Effector memory CD8-positive, alpha-beta T cell (primary cell): Measurements from ENCODE around the gene SFXN2.
"Not testable (repeated sequence)": the region's sequence is repeated elsewhere in the genome, so short reads cannot be mapped to it uniquely, and the experiment has no call there.

Experiments used
- ATAC-seq: fragments of 150-1000 bp; cut with Tn5 transposase; replicated peaks from 2 replicates; pipeline ENCODE4 v1.10.0; 2021; ENCODE audit warnings: mild to moderate bottlenecking, moderate library complexity
- DNase-seq, 3 experiments: peaks; one replicate each; pipeline ENCODE4 v3.0.0; 2021
- H3K27ac Mint-ChIP-seq, 2 donors: one replicate each; pipeline ENCODE4 v1.8.0; 2022; ENCODE audit warnings: mild to moderate bottlenecking in 2 of 2, mixed read lengths in 2 of 2, moderate library complexity in 2 of 2
- H3K27me3 Mint-ChIP-seq, 2 donors: one replicate each; pipeline ENCODE4 v1.8.0; 2022; ENCODE audit warnings: mixed read lengths in 2 of 2
- H3K36me3 Mint-ChIP-seq: one replicate; pipeline ENCODE4 v1.8.0; 2022; ENCODE audit warnings: mild to moderate bottlenecking, moderate library complexity, mixed read lengths; ENCODE audit not compliant: insufficient read depth
- H3K4me1 Mint-ChIP-seq, 2 donors: one replicate each; pipeline ENCODE4 v1.8.0; 2022; ENCODE audit warnings: low read depth in 2 of 2, mixed read lengths in 2 of 2
- H3K4me3 Mint-ChIP-seq, 2 donors: one replicate each; pipeline ENCODE4 v1.8.0; 2022; ENCODE audit warnings: mild to moderate bottlenecking in 2 of 2, mixed read lengths in 2 of 2, moderate library complexity in 2 of 2
- H3K9me3 Mint-ChIP-seq, 2 donors: one replicate each; pipeline ENCODE4 v1.8.0; 2022; ENCODE audit warnings: mixed read lengths in 2 of 2

The SFXN2 gene

DNA sequence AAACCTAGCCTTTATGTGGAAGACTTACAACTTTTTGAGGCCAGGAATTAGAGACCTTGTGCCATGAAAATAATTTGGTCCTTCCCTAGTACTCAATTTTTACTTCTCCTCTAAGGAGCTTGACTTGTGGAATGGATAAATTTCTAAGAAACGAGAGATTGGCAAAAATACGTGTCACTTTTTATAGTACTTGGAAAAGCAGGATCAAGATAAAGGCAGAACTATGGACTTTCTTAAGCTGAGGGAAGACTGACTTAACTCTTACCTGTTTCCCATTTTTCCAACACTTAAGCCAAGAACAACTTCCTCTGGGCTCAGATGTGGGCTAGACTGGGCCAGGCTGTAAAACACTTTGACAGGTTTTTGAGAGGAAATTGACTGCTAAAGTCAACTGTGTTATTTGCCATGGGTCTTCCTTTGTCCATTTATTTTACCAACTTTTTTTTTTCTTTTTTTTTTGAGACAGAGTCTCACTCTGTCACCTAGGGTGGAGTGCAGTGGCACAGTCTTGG lies 27.3 kb downstream of the SFXN2 start:
- DNase-seq (no peak), ATAC-seq (no peak)
- H3K27ac Mint-ChIP-seq = no peak overlapping the region
- no peak overlapping the region for H3K4me3 Mint-ChIP-seq
- no peaks in the 10 kb centered on the region for H3K27me3 Mint-ChIP-seq
- H3K36me3 Mint-ChIP-seq = peaks cover 8% of the 10 kb centered on the region
- H3K4me1 Mint-ChIP-seq = peaks cover 26 to 36% of the 10 kb centered on the region in 2 donors
- peaks cover 4 to 8% of the 10 kb centered on the region in 2 donors for H3K9me3 Mint-ChIP-seq

DNA sequence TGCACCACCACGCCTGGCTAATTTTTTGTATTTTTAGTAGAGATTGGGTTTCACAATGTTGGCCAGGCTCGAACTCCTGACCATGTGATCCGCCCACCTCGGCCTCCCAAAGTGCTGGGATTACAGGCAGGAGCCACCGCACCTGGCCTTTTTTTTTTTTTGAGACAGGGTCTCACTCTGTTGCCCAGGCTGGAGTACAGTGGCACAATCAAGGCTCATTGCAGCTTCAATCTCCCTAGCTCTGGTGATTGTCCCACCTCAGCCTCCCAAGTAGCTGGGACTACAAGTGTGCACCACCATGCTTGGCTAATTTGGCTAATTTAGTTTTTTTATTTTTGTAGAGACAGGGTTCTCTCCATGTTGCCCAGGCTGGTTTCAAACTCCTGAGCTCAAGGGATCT lies 27.9 kb downstream of the SFXN2 start:
- Mint-ChIP-seq H3K4me1 (peaks cover 26 to 38% of the 10 kb centered on the region in 2 donors), H3K27ac (peak overlapping the region in 1 of 2 donors; percentile 2)

DNA sequence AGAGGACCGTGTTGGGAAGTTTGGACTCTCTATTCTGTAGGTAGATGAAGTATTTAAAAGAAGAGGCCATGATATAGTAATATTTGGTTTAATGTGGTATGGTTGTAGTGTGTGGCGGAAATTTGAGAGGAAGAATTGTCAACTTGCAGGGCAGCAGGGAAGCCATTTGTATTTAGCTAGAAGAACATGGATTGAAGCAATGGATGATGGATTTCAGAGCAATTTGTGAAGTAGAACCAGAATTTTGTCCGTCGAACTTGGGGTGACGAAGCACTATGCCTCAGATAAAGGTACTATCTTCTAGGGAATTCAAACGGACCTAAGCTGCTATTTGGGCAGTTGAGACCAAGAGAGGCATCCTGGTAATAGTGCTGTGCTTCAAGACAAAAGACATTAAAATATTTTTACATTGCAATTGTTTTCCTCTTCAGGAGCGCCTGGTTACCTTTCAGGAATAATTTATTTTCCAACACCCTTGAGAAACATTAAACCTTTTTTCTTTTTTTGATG lies 28.7 kb downstream of the SFXN2 start:
- no peak for ATAC-seq

More for the DNA sequence above, 27.9 kb downstream of the SFXN2 start:
- H3K4me3 Mint-ChIP-seq = peak overlapping the region in 1 of 2 donors; percentile 93
- not testable (repeated sequence) for H3K27me3 Mint-ChIP-seq, ATAC-seq, DNase-seq, H3K9me3 Mint-ChIP-seq
- peaks cover 11% of the 10 kb centered on the region for H3K36me3 Mint-ChIP-seq

DNA sequence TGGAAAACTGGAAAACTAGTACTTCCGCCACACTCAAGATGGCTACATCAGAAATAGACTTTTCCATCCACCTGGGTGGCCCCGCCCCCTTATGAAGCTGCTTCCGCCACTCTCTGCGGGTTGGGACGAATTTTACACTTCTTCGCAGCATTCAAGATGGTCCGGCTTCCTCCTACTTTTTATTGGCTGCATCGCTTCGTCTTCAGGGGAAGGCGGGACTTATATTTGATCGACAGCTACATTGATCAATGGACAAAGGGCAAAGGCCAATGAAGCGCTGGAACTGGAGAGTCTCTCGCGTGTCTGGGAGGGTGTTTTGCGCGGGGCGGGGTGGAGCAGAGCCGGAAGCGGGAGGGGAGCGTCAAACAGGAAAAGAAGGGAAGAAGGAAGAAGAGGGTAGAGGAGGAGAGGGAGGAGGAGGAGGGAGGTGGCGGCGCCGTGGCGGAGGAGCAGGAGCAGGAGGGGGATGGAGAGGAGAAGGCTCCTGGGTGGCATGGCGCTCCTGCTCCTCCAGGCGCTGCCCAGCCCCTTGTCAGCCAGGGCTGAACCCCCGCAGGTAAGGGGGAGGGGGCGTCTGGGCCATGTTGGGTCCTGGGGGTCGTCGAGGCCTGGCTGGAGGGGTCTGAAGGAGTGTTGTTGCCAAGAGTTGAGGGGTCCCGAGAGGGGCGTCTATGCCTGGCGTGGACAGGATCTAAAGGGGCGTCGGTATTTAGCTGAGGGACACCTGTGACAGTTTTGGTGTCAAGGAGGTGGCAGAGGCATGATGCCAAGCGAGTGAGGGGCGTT lies 29.3 kb downstream of the SFXN2 start, which contains the start of gene WBP1L:
WBP1L (plus strand) TSS at position 361 of the 786 bp plus-strand sequence; CDS start at position 467, 106 bp downstream.
- H3K27me3 Mint-ChIP-seq = no peaks in the 10 kb centered on the region
- peak within 1 kb of the TSS; percentile 81 to 93 for H3K4me3 Mint-ChIP-seq
- peak; percentile 95 for ATAC-seq
- peaks cover 11% of the 10 kb centered on the region for H3K36me3 Mint-ChIP-seq
- H3K4me1 Mint-ChIP-seq = peaks cover 31 to 45% of the 10 kb centered on the region in 2 donors
- H3K27ac Mint-ChIP-seq = peak within 1 kb of the TSS; percentile 85 to 92
- peaks cover 4 to 8% of the 10 kb centered on the region in 2 donors for H3K9me3 Mint-ChIP-seq
- peak; percentile 95 to 98 (median 96) for DNase-seq

More for the DNA sequence above, 28.7 kb downstream of the SFXN2 start:
- H3K4me1 Mint-ChIP-seq = peaks cover 26 to 39% of the 10 kb centered on the region in 2 donors
- H3K27me3 Mint-ChIP-seq = no peaks in the 10 kb centered on the region
- peaks cover 4 to 8% of the 10 kb centered on the region in 2 donors for H3K9me3 Mint-ChIP-seq
- peaks cover 11% of the 10 kb centered on the region for H3K36me3 Mint-ChIP-seq
- no peak for DNase-seq
- H3K27ac Mint-ChIP-seq = peak overlapping the region; percentile 85 to 92
- H3K4me3 Mint-ChIP-seq = peak overlapping the region; percentile 81 to 93

DNA sequence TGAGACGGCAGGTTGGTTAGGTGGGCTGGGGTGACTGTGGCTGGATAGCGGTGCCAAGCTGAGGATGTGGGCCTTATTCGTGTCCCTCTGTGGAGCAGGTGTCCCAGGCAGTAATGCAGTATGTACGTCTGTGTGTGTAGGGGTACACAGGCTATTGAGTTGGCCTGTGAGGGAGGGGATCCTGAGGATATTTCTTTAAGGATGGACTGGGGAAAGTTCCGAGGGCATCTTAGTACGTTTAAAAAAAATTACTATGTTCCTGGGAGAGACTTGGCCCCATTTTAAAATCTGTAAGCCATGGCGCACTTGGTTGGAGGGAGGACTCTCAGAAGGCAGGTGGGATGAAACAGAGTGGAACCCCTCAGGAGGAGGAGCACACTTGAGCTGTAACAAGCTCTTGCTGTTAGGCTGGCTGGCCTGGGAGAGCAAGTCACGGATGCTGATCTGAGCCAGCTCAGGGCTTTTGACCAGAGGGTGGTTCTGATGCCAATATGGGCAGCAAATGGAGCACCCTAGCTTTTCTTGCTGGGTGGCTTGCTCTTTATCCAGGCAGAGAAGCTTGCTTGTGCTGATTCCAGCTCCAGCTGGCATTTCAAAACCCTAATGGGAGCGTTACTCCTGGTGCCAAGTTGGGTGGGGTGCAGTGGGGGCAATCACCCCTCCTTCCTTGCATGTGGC lies 30.1 kb downstream of the SFXN2 start:
- DNase-seq (peak in 1 of 3 experiments; percentile 2), ATAC-seq (peak; percentile 24)
- peaks cover 32 to 47% of the 10 kb centered on the region in 2 donors for H3K4me1 Mint-ChIP-seq
- H3K4me3 Mint-ChIP-seq = peak overlapping the region; percentile 81 to 93
- no peaks in the 10 kb centered on the region for H3K27me3 Mint-ChIP-seq
- peak overlapping the region; percentile 85 to 92 for H3K27ac Mint-ChIP-seq
- peaks cover 11% of the 10 kb centered on the region for H3K36me3 Mint-ChIP-seq
- peaks cover 4 to 8% of the 10 kb centered on the region in 2 donors for H3K9me3 Mint-ChIP-seq

DNA sequence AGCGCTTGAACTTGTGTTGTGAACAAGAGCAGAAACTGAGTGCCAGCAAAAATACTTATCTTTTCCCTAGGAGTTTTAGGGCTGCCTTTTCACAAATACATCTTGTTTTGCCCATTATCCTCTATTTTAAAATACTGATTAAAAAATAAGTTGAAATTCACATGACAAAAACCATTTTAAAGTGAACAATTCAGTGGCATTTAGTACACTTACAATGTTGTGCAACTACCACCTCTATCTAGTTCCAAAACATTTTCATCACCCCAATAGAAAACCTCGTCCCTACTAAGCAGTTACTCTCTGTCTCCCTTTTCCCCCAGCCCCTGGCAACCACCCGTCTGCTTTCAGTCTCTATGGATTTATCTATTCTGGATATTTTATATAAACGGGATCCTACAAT lies 30.7 kb downstream of the SFXN2 start:
- peak overlapping the region in 1 of 2 donors; percentile 77 for H3K27ac Mint-ChIP-seq

DNA sequence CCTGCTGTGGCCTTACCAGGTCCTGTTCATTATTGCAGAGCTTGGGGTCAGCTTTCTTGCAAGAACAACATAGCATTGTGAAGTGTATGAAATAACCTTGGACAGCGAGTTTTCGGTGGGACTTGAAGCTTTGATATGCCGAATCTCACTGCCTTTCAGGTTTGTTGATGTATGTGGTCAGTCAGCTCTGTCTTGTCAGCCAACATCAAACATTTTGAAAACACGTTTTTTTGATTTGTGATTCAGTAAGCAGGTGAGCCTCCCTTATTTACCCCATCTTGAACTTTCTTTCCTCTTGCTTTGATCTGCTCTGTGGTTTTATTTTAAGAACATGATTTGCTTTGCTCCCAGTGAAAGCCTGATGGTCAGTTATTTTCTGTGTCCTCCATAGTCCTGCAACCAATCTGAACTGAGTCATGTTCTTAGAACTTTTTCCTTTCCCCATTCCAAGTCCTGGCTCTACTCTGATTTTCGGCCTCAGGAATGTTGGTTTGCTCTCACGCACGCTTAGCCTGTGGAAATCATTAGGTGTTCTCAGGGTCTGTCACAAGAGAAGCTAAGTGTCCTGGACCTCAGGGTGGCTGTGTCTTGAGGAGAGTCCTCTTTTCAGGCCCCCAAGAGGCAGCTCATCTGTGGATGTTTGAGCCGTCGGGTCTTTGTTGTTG lies 38.0 kb downstream of the SFXN2 start:
- peaks cover 33 to 48% of the 10 kb centered on the region in 2 donors for H3K4me1 Mint-ChIP-seq
- H3K4me3 Mint-ChIP-seq = no peak overlapping the region
- H3K27me3 Mint-ChIP-seq = no peaks in the 10 kb centered on the region
- peak overlapping the region; percentile 46 to 75 for H3K27ac Mint-ChIP-seq
- DNase-seq (no peak), ATAC-seq (no peak)
- H3K36me3 Mint-ChIP-seq = peaks cover 11% of the 10 kb centered on the region
- H3K9me3 Mint-ChIP-seq = no peaks in the 10 kb centered on the region

More for the DNA sequence above, 30.7 kb downstream of the SFXN2 start:
- H3K9me3 Mint-ChIP-seq = peaks cover 4 to 8% of the 10 kb centered on the region in 2 donors
- H3K36me3 Mint-ChIP-seq = peaks cover 11% of the 10 kb centered on the region
- no peak for DNase-seq
- ATAC-seq = no peak
- H3K4me3 Mint-ChIP-seq = peak overlapping the region; percentile 81 to 93
- peaks cover 32 to 47% of the 10 kb centered on the region in 2 donors for H3K4me1 Mint-ChIP-seq
- no peaks in the 10 kb centered on the region for H3K27me3 Mint-ChIP-seq

DNA sequence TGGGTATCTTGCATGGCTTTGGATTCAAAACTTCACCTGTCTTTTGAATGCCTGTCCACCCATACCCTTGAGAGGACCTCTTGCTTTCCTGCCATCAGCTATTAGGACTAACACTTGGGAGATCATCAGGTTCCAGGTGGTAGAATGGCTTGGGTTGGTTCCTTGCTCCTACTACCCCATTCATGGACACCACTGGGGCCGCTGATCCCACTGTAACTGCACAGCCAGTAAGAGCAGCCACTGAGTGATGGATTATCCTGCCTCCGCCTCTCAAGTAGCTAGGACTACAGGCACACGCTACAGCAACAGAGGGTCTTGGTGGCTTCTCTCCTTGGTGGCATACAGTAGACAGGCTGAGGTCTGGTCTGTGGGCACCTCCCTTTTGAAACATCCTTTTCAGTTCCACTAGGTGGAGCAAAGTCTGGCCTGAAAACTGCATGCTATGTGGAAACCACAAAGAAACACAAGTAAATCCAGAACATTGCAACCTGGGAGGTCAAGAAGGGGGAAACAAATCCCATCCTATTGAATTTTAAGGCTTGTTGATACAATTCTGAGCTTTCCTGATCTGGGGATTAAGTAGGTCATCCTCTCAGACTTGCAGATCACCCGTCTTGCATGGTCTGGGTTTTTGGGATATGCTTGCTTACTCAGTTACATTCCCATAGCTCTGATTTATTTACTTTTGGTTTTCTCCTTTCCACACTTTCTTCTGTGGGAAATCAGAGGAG lies 38.7 kb downstream of the SFXN2 start:
- peaks cover 14% of the 10 kb centered on the region for H3K36me3 Mint-ChIP-seq
- H3K27ac Mint-ChIP-seq = peak overlapping the region; percentile 46 to 75
- peaks cover 33 to 50% of the 10 kb centered on the region in 2 donors for H3K4me1 Mint-ChIP-seq
- H3K27me3 Mint-ChIP-seq = no peaks in the 10 kb centered on the region
- H3K4me3 Mint-ChIP-seq = no peak overlapping the region
- H3K9me3 Mint-ChIP-seq = no peaks in the 10 kb centered on the region
- no peak for DNase-seq
- peak; percentile 65 for ATAC-seq

DNA sequence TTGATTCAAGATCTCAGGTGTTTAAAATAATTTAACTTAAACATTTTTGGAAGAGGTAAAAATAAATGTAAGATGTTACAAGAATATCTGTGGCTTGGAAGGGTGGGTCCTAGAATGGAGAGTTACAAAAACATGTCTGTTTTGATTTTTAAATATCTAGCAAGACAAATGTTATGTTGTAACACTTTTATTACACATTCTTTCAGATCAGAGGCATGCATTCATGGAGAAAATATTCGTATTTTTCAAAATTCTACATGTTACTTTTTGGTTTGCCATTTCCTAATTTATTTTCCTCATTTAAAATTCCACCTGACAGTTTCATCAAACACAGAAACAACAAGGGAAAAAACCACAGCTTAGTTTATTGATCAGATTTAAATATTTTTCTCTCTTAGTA lies 39.3 kb downstream of the SFXN2 start:
- Mint-ChIP-seq H3K4me3 (no peak overlapping the region), H3K4me1 (peaks cover 33 to 50% of the 10 kb centered on the region in 2 donors)
- ATAC-seq = no peak

DNA sequence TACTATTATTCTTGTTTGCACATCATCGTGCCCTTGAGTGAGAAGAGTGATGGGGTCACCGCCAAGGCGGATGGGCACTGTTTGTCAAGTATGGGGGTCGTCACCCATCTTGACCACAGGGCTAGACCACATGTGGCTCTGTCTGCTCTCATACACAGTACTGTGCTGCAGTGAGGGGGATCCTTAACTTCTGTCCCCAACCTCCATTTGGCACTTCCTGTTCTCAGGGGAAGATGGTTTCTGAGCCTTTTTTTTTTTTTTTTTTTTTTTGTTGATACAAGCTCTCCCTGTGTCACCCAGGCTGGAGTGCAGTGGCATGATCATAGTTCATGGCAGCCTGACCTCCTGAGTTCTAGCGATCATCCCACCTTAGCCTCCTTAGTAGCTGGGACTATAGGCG lies 42.9 kb downstream of the SFXN2 start:
- peaks cover 9% of the 10 kb centered on the region for H3K36me3 Mint-ChIP-seq
- H3K4me1 Mint-ChIP-seq = peaks cover 35 to 45% of the 10 kb centered on the region in 2 donors
- ATAC-seq (no peak), DNase-seq (no peak)
- no peak overlapping the region for H3K4me3 Mint-ChIP-seq
- H3K9me3 Mint-ChIP-seq = no peaks in the 10 kb centered on the region
- peak overlapping the region in 1 of 2 donors; percentile 44 for H3K27ac Mint-ChIP-seq
- H3K27me3 Mint-ChIP-seq = no peaks in the 10 kb centered on the region

More for the DNA sequence above, 39.3 kb downstream of the SFXN2 start:
- no peaks in the 10 kb centered on the region for H3K27me3 Mint-ChIP-seq
- no peaks in the 10 kb centered on the region for H3K9me3 Mint-ChIP-seq
- peaks cover 14% of the 10 kb centered on the region for H3K36me3 Mint-ChIP-seq
- DNase-seq = no peak
- H3K27ac Mint-ChIP-seq = peak overlapping the region; percentile 46 to 75

DNA sequence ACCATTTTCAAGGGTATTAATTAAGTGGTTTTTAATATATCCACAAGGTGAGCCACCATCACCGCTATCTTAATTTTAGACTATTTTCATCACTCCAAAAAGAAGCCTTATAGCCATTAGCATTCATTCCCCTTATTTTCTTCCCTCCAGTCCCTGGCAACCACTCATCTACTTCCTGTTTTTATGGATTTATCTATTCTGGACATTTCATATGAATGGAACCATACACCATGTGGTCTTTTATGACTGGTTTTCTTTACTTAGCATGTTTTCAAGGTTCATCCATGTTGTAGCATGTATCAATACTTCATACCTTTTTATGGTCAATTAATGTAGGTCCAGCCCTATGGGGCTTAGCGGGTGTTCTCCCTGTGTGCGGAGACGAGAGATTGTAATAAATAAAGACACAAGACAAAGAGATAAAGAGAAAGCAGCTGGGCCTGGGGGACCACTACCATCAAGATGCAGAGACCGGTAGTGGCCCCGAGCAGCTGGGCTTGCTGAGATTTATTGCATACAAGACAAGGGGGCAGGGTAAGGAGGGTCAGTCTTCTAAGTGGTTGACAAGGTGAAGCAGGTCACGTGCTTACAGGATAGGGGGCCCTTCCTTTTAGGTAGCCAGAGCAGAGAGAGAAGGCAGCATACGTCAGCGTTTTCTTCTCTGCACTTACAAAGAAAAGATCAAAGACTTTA lies 44.0 kb downstream of the SFXN2 start:
- no peaks in the 10 kb centered on the region for H3K27me3 Mint-ChIP-seq
- H3K9me3 Mint-ChIP-seq = no peaks in the 10 kb centered on the region
- no peak for ATAC-seq
- H3K4me1 Mint-ChIP-seq = peaks cover 26 to 41% of the 10 kb centered on the region in 2 donors
- peaks cover 15% of the 10 kb centered on the region for H3K36me3 Mint-ChIP-seq
- H3K4me3 Mint-ChIP-seq = no peak overlapping the region
- DNase-seq = no peak
- H3K27ac Mint-ChIP-seq = peak overlapping the region; percentile 33 to 44

DNA sequence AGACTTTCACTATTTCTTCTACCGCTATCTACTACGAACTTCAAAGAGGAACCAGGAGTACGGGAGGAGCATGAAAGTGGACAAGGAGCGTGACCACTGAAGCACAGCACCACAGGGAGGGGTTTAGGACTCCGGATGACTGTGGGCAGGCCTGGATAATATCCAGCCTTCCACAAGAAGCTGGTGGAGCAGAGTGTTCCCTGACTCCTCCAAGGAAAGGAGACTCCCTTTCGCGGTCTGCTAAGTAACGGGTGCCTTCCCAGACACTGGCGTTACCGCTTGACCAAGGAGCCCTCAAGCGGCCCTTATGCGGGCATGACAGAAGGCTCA lies 44.5 kb downstream of the SFXN2 start:
- not testable (repeated sequence) for H3K27me3 Mint-ChIP-seq, DNase-seq, H3K4me3 Mint-ChIP-seq, H3K9me3 Mint-ChIP-seq, ATAC-seq
- H3K27ac Mint-ChIP-seq = peak overlapping the region in 1 of 2 donors; percentile 33
- peaks cover 26 to 38% of the 10 kb centered on the region in 2 donors for H3K4me1 Mint-ChIP-seq
- H3K36me3 Mint-ChIP-seq = peaks cover 18% of the 10 kb centered on the region
